ENCODE results near the gene DPYSL3. TPM values are rescaled to one million over a fixed set of nuclear protein-coding genes. Genes with fewer than 3 reads are reported as not detected.

DPYSL3 gene
- total RNA-seq, 1 experiment from 2014 or later = 106 TPM

GRCh38 chr5:147512659-147513379, 3.0 kb upstream of the DPYSL3 start:
- no peak for TF ChIP-seq CTCF (IDR thresholded peaks at IDR 0.05; ENCODE audit: insufficient read depth in 1 of 2, low read depth in 1 of 2, low read length in 1 of 2, severe bottlenecking in 1 of 2, unreplicated experiment in 1 of 2)
- Histone ChIP-seq H3K36me3 (ENCODE audit: control insufficient read depth, insufficient read depth, low read length) (no peaks in the 10 kb centered on the region), H3K4me1 (peaks cover 12% of the 10 kb centered on the region; the same call in 1 of the 2 replicates), H3K27me3 (replicated peaks; ENCODE audit: control insufficient read depth, insufficient read depth, low read length) (no peaks in the 10 kb centered on the region), H3K4me3 (ENCODE audit: low read depth, low read length) (no peak overlapping the region), H3K9me3 (no peaks in the 10 kb centered on the region)
- Mint-ChIP-seq H3K9me3 (ENCODE audit: unreplicated experiment) (peaks cover 10% of the 10 kb centered on the region), H3K27me3 (ENCODE audit: insufficient read depth, unreplicated experiment) (peaks cover 5% of the 10 kb centered on the region), H3K4me3 (ENCODE audit: unreplicated experiment) (no peak overlapping the region), H3K36me3 (ENCODE audit: insufficient read depth, unreplicated experiment) (no peaks in the 10 kb centered on the region), H3K27ac (ENCODE audit: unreplicated experiment) (no peak overlapping the region), H3K4me1 (ENCODE audit: low read depth, unreplicated experiment) (peaks cover 7% of the 10 kb centered on the region)
- no TSS peak for BruUV-seq (replicated peaks)
- ChIA-PET POLR2A (no interaction called here), CTCF (no interaction called here)
- DNase-seq = no peak
- intact Hi-C loops (cut with micrococcal nuclease; ENCODE audit: unreplicated experiment) = no loop called here

DNA sequence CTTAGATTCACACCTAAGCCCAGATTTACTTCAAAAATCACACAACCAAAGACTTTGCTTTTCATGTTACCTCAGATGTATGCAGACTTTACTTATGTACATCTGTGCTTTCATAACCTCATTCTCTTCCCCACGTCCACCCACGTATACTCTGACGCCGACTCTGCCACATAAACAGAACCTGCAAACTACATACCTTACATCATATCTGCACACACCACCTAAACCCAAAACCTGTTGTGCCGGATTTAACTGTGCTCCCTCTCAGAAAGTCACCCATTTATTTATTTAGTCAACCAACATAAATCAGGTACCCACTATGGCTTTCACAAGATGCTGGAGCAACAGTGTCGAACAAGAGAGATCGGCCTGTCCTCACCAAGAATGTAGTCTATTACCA, 1.0 kb upstream of the DPYSL3 start:
- peak overlapping the region; percentile 10 for H3K27ac Mint-ChIP-seq (ENCODE audit: unreplicated experiment)
- no peak for TF ChIP-seq CTCF (IDR thresholded peaks at IDR 0.05; ENCODE audit: insufficient read depth in 1 of 2, low read depth in 1 of 2, low read length in 1 of 2, severe bottlenecking in 1 of 2, unreplicated experiment in 1 of 2)
- H3K4me3 Mint-ChIP-seq (ENCODE audit: unreplicated experiment) = no peak overlapping the region
- H3K4me1 Mint-ChIP-seq (ENCODE audit: low read depth, unreplicated experiment) = peaks cover 7% of the 10 kb centered on the region
- H3K27me3 ChIP-seq (replicated peaks; ENCODE audit: control insufficient read depth, insufficient read depth, low read length) = no peaks in the 10 kb centered on the region
- peak in 1 of 2 experiments; percentile 12 for DNase-seq
- H3K9me3 Mint-ChIP-seq (ENCODE audit: unreplicated experiment) = peaks cover 10% of the 10 kb centered on the region
- intact Hi-C loops (cut with micrococcal nuclease; ENCODE audit: unreplicated experiment) = no loop called here
- no peak overlapping the region for H3K4me3 ChIP-seq (ENCODE audit: low read depth, low read length)
- ChIA-PET CTCF (no interaction called here), POLR2A (no interaction called here)
- no peaks in the 10 kb centered on the region for H3K36me3 ChIP-seq (ENCODE audit: control insufficient read depth, insufficient read depth, low read length)
- H3K4me1 ChIP-seq = peaks cover 12% of the 10 kb centered on the region; the same call in 1 of the 2 replicates
- no peaks in the 10 kb centered on the region for H3K9me3 ChIP-seq
- H3K27me3 Mint-ChIP-seq (ENCODE audit: insufficient read depth, unreplicated experiment) = no peaks in the 10 kb centered on the region
- no TSS peak for BruUV-seq (replicated peaks)
- no peaks in the 10 kb centered on the region for H3K36me3 Mint-ChIP-seq (ENCODE audit: insufficient read depth, unreplicated experiment)

DNA sequence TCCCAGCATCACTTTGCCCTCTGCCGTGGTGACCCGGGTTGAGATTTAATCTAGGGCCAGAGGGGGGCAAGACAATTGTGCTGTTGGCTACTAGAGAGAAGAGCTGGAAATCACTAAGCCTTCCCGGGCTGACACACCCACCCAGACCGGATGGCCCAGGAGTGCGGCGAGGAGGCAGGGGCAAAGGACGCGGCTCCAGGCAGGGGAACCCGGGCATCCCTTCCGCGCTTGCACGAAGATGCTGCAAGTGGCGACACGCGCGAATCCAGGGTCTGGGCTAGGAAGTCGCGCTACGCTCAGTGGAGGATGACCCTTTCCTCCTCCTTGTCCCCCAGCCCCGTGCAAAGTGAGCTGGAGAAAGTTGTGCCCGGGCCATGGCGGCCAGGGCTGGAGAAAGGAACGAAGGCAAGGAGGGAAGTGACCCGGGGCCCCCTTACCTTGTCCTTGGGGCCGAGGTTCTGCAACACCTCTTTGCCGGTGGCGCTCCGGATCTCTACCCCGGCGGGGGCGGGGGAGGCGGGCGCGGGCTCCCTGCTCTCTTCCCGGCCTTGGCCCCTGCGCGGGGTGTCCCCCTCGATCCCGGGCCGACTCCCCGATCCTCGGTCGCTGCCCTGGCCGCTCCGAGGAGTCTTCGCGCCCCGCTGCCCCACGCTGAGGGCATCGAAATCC, 693 bp downstream of the DPYSL3 start:
- Mint-ChIP-seq H3K9me3 (ENCODE audit: unreplicated experiment) (peaks cover 10% of the 10 kb centered on the region), H3K27me3 (ENCODE audit: insufficient read depth, unreplicated experiment) (no peaks in the 10 kb centered on the region), H3K4me3 (ENCODE audit: unreplicated experiment) (no peak overlapping the region), H3K36me3 (ENCODE audit: insufficient read depth, unreplicated experiment) (no peaks in the 10 kb centered on the region), H3K27ac (ENCODE audit: unreplicated experiment) (no peak overlapping the region), H3K4me1 (ENCODE audit: low read depth, unreplicated experiment) (peaks cover 7% of the 10 kb centered on the region)
- ChIA-PET POLR2A (no interaction called here), CTCF (no interaction called here)
- BruUV-seq (replicated peaks) = no TSS peak
- H3K4me1 ChIP-seq = peaks cover 12% of the 10 kb centered on the region; the same call in 1 of the 2 replicates
- no peak for TF ChIP-seq CTCF (IDR thresholded peaks at IDR 0.05; ENCODE audit: insufficient read depth in 1 of 2, low read depth in 1 of 2, low read length in 1 of 2, severe bottlenecking in 1 of 2, unreplicated experiment in 1 of 2)
- intact Hi-C loops (cut with micrococcal nuclease; ENCODE audit: unreplicated experiment) = no loop called here
- no peaks in the 10 kb centered on the region for H3K27me3 ChIP-seq (replicated peaks; ENCODE audit: control insufficient read depth, insufficient read depth, low read length)
- H3K36me3 ChIP-seq (ENCODE audit: control insufficient read depth, insufficient read depth, low read length) = no peaks in the 10 kb centered on the region
- no peak overlapping the region for H3K4me3 ChIP-seq (ENCODE audit: low read depth, low read length)
- no peaks in the 10 kb centered on the region for H3K9me3 ChIP-seq
- no peak for DNase-seq

All from Caco-2 (cell line).